Gastroesophageal sphincter (tissue), 3 donors: ENCODE data around the gene SPAG16.

ENCODE experiments used
- CTCF ChIP-seq, 4 experiments: fragments of 200-600 bp in 2 of 4; fragments of 450-650 bp in 2 of 4; sonication (generic) in 1 of 4; IDR thresholded peaks; one replicate each; pipeline ENCODE4 v1.5.1; 2017 to 2019; ENCODE audit warnings: antibody characterized with exemption in 4 of 4, mild to moderate bottlenecking in 2 of 4, moderate library complexity in 2 of 4
- EP300 ChIP-seq: sonication (generic); formaldehyde crosslinking; IDR thresholded peaks from one replicate; pipeline ENCODE4 v1.6.1; 2017; ENCODE audit warnings: antibody characterized with exemption, mild to moderate bottlenecking
- POLR2A ChIP-seq, 2 donors: fragments of 450-650 bp; IDR thresholded peaks; one replicate each; pipeline ENCODE4 v1.6.1; 2017; ENCODE audit warnings: antibody characterized with exemption in 2 of 2, mild to moderate bottlenecking in 2 of 2, moderate library complexity in 1 of 2
- POLR2AphosphoS5 ChIP-seq: sonication (generic); formaldehyde crosslinking; IDR thresholded peaks from one replicate; pipeline ENCODE4 v1.6.1; 2017; ENCODE audit warnings: antibody characterized with exemption

GRCh38 chr2:214029190-214029589 is 744.9 kb downstream of the SPAG16 start:
- TF ChIP-seq POLR2AphosphoS5 = no peak
- TF ChIP-seq EP300 = no peak
- no peak for TF ChIP-seq CTCF (IDR thresholded peaks at IDR 0.05)
- no peak for TF ChIP-seq POLR2A (IDR thresholded peaks at IDR 0.05)
